Ovary (tissue), 10 donors: ENCODE results near the gene GOLGA8M. TPM values are rescaled to one million over a fixed set of nuclear protein-coding genes. Genes with fewer than 3 reads are reported as not detected.
"Not testable (repeated sequence)": the region's sequence is repeated elsewhere in the genome, so short reads cannot be mapped to it uniquely, and the experiment has no call there.

ENCODE experiments used
- DNase-seq, 5 donors: peaks; one replicate each; pipeline ENCODE4 v3.0.0-alpha.2; 2019 to 2020
- H3K27ac ChIP-seq, 2 donors: fragments of 200-600 bp; one replicate each; pipeline versions ENCODE4 v1.5.1 to v1.8.0; 2019 to 2022
- H3K27me3 ChIP-seq: fragments of 200-600 bp; one replicate; pipeline ENCODE4 v1.8.0; 2022
- H3K36me3 ChIP-seq: fragments of 200-600 bp; sonication (generic); one replicate; pipeline ENCODE4 v1.5.1; 2019
- H3K4me1 ChIP-seq: one replicate; pipeline ENCODE4 v1.8.1; 2013; ENCODE audit warnings: mild to moderate bottlenecking, moderate library complexity; ENCODE audit not compliant: insufficient read depth
- H3K4me3 ChIP-seq: fragments of 200-600 bp; sonication (generic); one replicate; pipeline ENCODE4 v1.5.1; 2017
- H3K9me3 ChIP-seq, 2 donors: fragments of 200-600 bp in 1 of 2; sonication (generic) in 1 of 2; one replicate each; pipeline versions ENCODE4 v1.5.1 to v1.8.1; 2013 to 2019; ENCODE audit warnings: mild to moderate bottlenecking in 1 of 2, moderate library complexity in 1 of 2
- WGBS, 3 donors: extraction: QIAGEN DNeasy Blood & Tissue Kit in 1 of 3; methylation state at CpG; one replicate each; pipeline versions ENCODE4 v1.1.5 to v1.1.7; 2013 to 2017; 5-methylcytosine and 5-hydroxymethylcytosine counted together
- intact Hi-C, 4 donors: fragments of 100-400 bp; cut with DNase I; formaldehyde crosslinking; loops; one replicate each; pipeline versions ENCODE4 v1.11.0 to v1.15.1; 2022 to 2023
- long read RNA-seq, 3 donors: library from polyadenylated mRNA in 2 of 3; unstranded in 2 of 3; transcript quantifications; one replicate each; pipeline ENCODE4 v2.0.0 and lab custom pipeline, GENCODE V29; 2021 to 2026
- polyA plus RNA-seq, 2 donors: library from polyadenylated mRNA; stranded (reverse); fragments of 200-250 nt in 1 of 2; fragments of 350-450 nt in 1 of 2; fragmentation: Illumina TruSeq in 1 of 2; extraction: RNeasy Lipid Tissue Mini Kit (QIAGEN cat#74804) in 1 of 2; gene quantifications; one replicate each; pipeline ENCODE4 v1.2.3, GENCODE V29; 2013 to 2014
- total RNA-seq, 7 donors: library from RNA; depleted of rRNA in 2 of 7; stranded (reverse); fragments of >200 nt in 2 of 7; fragmentation: NEBNext Ultra II Directional in 3 of 7; extraction: Animal tissue kit (Norgen Biotek cat#: 25700) in 3 of 7; gene quantifications; one replicate each; pipeline versions ENCODE4 v1.1.0 to v1.2.4, GENCODE V29; 2016 to 2023
- donor health status: DM: no; HTN: no; CAD: no; lungs with moderate emphysema.
- donor health status: DM: no; HTN: no; CAD: no.
- donor health status: Bipolar disorder and iron deficiency.
- donor health status: DM: yes; HTN: yes; CAD: no.
- donor health status: DM: no; HTN: no; CAD: no.
- donor health status: DM: yes; HTN: yes; CAD: no.

GOLGA8M gene, protein sequence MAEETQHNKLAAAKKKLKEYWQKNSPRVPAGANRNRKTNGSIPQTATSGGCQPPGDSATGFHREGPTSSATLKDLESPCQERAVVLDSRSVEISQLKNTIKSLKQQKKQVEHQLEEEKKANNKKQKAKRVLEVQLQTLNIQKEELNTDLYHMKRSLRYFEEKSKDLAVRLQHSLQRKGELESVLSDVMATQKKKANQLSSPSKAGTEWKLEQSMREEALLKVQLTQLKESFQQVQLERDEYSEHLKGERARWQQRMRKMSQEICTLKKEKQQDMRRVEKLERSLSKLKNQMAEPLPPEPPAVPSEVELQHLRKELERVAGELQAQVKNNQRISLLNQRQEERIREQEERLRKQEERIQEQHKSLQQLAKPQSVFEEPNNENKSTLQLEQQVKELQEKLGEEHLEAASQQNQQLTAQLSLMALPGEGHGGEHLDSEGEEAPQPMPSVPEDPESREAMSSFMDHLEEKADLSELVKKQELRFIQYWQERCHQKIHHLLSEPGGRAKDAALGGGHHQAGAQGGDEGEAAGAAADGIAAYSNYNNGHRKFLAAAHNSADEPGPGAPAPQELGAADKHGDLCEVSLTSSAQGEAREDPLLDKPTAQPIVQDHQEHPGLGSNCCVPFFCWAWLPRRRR
- total RNA-seq (1 to 10 TPM in 6 of 7 donors, under 1 TPM in 1; 0.23 to 7.6 (median 4.5) TPM), polyA plus RNA-seq (1 to 10 TPM; 1.4 to 1.7 TPM)
- long read RNA-seq, donor 1, partial matches to known transcripts: 0 of 2 reads
- long read RNA-seq, donor 1, other reads (novel, unspliced or antisense): 2 of 2 reads
- long read RNA-seq, donor 2: 0 reads
- long read RNA-seq, donor 3, partial matches to known transcripts: 0 of 1 reads
- long read RNA-seq, donor 3, other reads (novel, unspliced or antisense): 1 of 1 reads

- H3K27me3 ChIP-seq, H3K9me3 ChIP-seq, H3K4me1 ChIP-seq, intact Hi-C loops, H3K4me3 ChIP-seq, DNase-seq, H3K36me3 ChIP-seq, H3K27ac ChIP-seq: not testable (repeated sequence)
- WGBS, 3 donors: 100% methylated on average over 1 of the region's 10 CpGs; no CpG with 5 or more reads in 2 of the 3 donors
These were observed at the start of gene GOLGA8M for GRCh38 chr15:28712270-28712669. GOLGA8M (minus strand) TSS chr15:28712421; CDS start chr15:28712323, 98 bp downstream.

GRCh38 chr15:28742890-28743289 lies 30.7 kb upstream of the GOLGA8M start:
- H3K27ac ChIP-seq, H3K36me3 ChIP-seq, H3K4me1 ChIP-seq, H3K4me3 ChIP-seq, DNase-seq, intact Hi-C loops, H3K27me3 ChIP-seq, H3K9me3 ChIP-seq: not testable (repeated sequence)
- 75 to 78% (median 77%) methylated on average over 6 of the region's 6 CpGs for WGBS, 3 donors

DNA sequence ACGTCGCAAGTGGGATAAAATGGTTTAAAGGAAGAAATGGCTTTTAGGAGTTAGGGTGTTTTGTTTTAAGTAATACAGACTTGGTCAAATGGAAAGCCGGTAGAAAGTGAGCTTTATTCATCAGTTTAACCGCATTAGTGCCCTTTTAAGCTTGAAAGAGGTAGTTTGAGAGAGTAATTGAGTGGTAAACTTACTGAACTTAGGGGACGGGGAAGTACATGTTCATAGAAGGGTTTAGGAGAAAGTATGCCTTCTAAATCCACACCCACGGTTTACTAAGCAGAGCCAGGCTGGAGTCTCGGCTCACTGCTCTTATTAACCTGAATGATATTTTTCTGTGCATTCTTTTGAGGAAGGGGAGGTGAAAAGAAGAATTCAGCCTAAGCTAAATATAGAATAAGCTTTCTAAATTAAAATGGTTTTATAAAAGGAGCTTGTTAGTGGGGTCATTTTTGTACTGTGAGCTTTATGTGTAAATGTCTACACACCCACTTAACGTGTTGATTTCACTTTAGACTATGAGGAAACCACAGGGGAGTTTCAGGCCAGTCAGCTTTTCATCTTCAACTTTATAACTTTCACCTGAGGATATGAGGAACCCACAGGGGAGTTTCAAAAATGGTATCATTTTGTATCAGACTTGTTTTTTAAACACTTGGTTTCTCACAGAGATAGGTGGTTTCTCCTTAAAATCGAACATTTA lies 26.5 kb upstream of the GOLGA8M start:
- DNase-seq, H3K9me3 ChIP-seq, intact Hi-C loops, H3K27me3 ChIP-seq, H3K36me3 ChIP-seq, H3K4me1 ChIP-seq: not testable (repeated sequence)
- 3 to 7% (median 4%) methylated on average over 8 to 9 of the region's 9 CpGs for WGBS, 3 donors
- H3K27ac ChIP-seq: peak overlapping the region in 1 of 2 donors; percentile 83
- H3K4me3 ChIP-seq: peak overlapping the region; percentile 23

DNA sequence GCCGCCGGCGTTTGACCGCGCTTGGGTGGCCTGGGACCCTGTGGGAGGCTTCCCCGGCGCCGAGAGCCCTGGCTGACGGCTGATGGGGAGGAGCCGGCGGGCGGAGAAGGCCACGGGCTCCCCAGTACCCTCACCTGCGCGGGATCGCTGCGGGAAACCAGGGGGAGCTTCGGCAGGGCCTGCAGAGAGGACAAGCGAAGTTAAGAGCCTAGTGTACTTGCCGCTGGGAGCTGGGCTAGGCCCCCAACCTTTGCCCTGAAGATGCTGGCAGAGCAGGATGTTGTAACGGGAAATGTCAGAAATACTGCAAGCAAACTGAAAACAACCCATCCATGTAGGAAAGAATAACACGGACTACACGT lies 26.0 kb upstream of the GOLGA8M start:
- intact Hi-C loops, DNase-seq, H3K36me3 ChIP-seq, H3K4me1 ChIP-seq, H3K27me3 ChIP-seq, H3K9me3 ChIP-seq: not testable (repeated sequence)
- 0 to 1% (median 0%) methylated on average over 3 of the region's 23 CpGs for WGBS, 3 donors
- H3K27ac ChIP-seq: peak overlapping the region; percentile 92 to 98
- peak overlapping the region; percentile 44 for H3K4me3 ChIP-seq

DNA sequence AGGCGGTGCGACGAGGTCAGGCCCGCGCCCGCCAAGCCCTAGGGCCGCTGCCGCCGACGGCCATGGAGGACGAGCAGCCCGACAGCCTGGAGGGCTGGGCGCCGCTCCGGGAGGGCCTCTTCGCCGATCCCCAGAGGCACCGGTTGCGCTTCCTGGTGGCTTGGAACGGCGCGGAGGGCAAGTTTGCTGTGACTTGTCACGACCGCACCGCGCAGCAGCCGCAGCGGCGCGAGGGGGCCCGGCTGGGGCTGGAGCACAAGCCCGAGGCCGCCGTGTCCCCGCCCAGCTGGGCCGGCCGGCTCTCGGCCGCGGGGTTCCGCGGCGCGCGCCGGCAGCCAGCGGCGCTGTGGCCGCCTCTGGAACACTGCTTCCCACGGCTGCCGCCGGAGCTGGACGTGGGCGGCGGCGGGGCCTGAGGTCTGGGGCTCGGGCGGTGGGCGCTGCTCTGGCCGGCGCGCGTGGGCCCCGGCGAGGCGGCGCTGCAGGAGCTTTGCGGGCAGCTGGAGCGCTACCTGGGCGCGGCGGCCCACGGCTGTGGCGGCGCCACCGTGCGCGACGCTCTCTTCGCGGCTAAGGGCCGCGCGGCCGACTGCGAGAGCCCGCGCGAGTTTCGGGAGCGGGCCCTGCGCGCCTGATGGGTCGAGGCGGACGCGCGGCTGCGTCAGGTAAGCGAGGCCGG lies 25.4 kb upstream of the GOLGA8M start:
- intact Hi-C loops, H3K36me3 ChIP-seq, H3K27me3 ChIP-seq, H3K4me1 ChIP-seq, H3K9me3 ChIP-seq: not testable (repeated sequence)
- peak overlapping the region; percentile 44 for H3K4me3 ChIP-seq
- DNase-seq: peak; percentile 29 to 66 (median 37)
- H3K27ac ChIP-seq: peak overlapping the region; percentile 92 to 98
- WGBS, 3 donors: 0% methylated on average over 17 to 86 of the region's 101 CpGs

DNA sequence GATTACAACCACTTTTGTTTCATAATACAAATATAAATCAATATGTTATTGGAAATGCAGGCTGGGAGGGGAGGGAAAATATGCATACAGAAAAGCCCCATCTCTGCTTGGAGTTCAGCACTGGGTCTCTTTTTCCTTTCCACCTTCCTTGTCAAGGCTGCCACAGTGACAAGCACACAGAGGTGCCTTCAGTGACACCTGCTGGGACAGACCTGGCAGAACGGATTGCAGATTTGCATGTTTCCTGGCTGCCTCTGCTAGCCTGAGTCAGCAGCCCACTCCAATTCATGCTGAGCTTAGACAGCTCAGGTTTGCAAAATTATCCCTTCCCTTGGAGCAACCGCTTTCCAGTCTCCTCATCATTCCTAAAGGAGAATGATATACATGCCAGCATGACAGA lies 15.8 kb upstream of the GOLGA8M start:
- H3K4me1 ChIP-seq, intact Hi-C loops, H3K4me3 ChIP-seq, H3K27me3 ChIP-seq, DNase-seq, H3K9me3 ChIP-seq, H3K27ac ChIP-seq, H3K36me3 ChIP-seq: not testable (repeated sequence)
- WGBS, 3 donors: 58 to 96% (median 87%) methylated on average over 2 of the region's 2 CpGs

GRCh38 chr15:28727026-28727425 lies 14.8 kb upstream of the GOLGA8M start:
- 91 to 93% (median 92%) methylated on average over 14 of the region's 14 CpGs for WGBS, 3 donors

More at GRCh38 chr15:28727026-28727425, 14.8 kb upstream of the GOLGA8M start:
- H3K4me1 ChIP-seq, H3K36me3 ChIP-seq, H3K9me3 ChIP-seq, H3K4me3 ChIP-seq, DNase-seq, H3K27ac ChIP-seq, H3K27me3 ChIP-seq, intact Hi-C loops: not testable (repeated sequence)
